Stomach smooth muscle (tissue), 2 donors: Measurements from ENCODE around the gene PAX4.

Experiments used
- H3K27ac ChIP-seq: one replicate; pipeline ENCODE4 v1.7.0; 2013; ENCODE audit warnings: mild to moderate bottlenecking, low read length, inconsistent platforms
- H3K27me3 ChIP-seq, 2 donors: one replicate each; pipeline ENCODE4 v1.7.0; 2013; ENCODE audit warnings: low read length in 2 of 2; ENCODE audit not compliant: insufficient read depth in 2 of 2, control insufficient read depth in 1 of 2
- H3K36me3 ChIP-seq, 2 donors: one replicate each; pipeline ENCODE4 v1.7.0; 2013; ENCODE audit warnings: low read length in 2 of 2; ENCODE audit not compliant: control insufficient read depth in 2 of 2, insufficient read depth in 2 of 2
- H3K4me1 ChIP-seq: one replicate; pipeline ENCODE4 v1.7.0; 2013; ENCODE audit warnings: low read length; ENCODE audit not compliant: control insufficient read depth, insufficient read depth
- H3K4me3 ChIP-seq, 2 donors: one replicate each; pipeline ENCODE4 v1.7.0; 2013; ENCODE audit warnings: low read length in 2 of 2
- H3K9ac ChIP-seq, 2 donors: one replicate each; pipeline ENCODE4 v1.7.0; 2013; ENCODE audit warnings: low read length in 2 of 2, mild to moderate bottlenecking in 1 of 2
- H3K9me3 ChIP-seq, 2 donors: one replicate each; pipeline ENCODE4 v1.7.0; 2013; ENCODE audit warnings: low read length in 2 of 2; ENCODE audit not compliant: control insufficient read depth in 2 of 2
- donor health status: healthy.
- donor health status: Pancreatic carcinoma.

Gene PAX4

DNA sequence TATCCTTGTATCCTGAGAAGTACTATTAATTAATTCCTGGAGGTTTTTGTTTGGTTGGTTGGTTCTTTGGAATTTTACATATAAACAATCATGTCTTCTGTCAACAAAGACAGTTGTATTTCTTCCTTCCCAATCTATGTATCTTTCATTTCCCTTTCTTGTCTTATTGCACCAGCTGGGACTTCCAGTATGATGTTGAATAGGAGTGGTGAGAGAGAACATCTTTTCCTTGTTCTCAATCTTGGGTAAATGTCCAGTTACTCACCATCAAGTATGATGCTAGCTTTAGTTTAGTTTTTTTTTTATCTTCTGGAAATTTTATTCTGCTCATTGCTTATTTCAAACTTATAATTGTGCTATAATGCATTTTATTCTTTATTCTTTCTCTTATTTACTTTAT is 7.4 kb upstream of the PAX4 start:
- no peak overlapping the region for H3K9ac ChIP-seq
- H3K27ac ChIP-seq: no peak overlapping the region
- H3K27me3 ChIP-seq: peaks cover 3% of the 10 kb centered on the region in 2 donors
- H3K36me3 ChIP-seq: no peaks in the 10 kb centered on the region
- no peak overlapping the region for H3K4me3 ChIP-seq
- no peaks in the 10 kb centered on the region for H3K9me3 ChIP-seq
- H3K4me1 ChIP-seq: no peaks in the 10 kb centered on the region

DNA sequence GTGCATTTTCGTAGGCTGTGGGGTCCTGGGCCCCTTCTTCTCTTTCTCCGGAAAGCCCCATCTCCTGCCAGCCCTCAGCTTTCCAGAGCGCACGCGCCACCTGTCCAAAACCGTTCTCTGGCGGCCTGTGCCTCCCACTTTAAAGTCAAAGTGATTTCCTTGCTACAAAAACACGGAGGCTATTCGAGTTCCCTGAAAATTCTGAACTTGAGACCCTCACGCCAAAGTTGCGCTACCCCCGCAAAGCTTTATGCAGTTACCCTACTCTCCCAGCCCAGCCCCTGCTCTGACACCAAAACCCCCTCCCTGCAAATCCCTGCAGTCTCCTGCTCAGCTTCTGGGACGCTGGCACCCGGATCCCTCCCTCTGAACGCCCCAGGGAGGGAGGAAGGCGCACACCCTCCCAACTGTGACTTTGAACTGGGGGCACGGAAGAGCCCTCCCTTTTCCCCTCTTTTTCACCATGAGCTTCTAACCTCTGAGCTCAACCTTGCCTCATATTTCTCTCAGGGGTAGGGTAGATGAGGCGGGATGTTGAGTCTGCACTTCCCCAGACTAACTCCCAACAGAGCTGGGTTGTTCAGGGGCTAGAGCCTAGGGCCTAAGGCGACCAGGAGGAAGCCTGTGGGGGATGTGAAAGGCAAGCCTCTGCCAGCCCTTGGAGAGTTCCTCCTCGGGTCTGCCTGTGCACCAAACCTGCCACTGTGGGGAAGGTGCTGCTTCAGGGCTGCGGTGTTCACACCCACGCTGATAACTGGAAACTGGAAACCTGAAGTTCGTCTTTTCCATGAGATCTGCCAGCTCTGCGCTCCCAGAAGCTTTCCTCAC is 2.7 kb upstream of the PAX4 start:
- no peaks in the 10 kb centered on the region for H3K4me1 ChIP-seq
- H3K27me3 ChIP-seq: peaks cover 13 to 19% of the 10 kb centered on the region in 2 donors
- no peak overlapping the region for H3K9ac ChIP-seq
- H3K9me3 ChIP-seq: no peaks in the 10 kb centered on the region
- no peak overlapping the region for H3K4me3 ChIP-seq
- no peak overlapping the region for H3K27ac ChIP-seq
- no peaks in the 10 kb centered on the region for H3K36me3 ChIP-seq

DNA sequence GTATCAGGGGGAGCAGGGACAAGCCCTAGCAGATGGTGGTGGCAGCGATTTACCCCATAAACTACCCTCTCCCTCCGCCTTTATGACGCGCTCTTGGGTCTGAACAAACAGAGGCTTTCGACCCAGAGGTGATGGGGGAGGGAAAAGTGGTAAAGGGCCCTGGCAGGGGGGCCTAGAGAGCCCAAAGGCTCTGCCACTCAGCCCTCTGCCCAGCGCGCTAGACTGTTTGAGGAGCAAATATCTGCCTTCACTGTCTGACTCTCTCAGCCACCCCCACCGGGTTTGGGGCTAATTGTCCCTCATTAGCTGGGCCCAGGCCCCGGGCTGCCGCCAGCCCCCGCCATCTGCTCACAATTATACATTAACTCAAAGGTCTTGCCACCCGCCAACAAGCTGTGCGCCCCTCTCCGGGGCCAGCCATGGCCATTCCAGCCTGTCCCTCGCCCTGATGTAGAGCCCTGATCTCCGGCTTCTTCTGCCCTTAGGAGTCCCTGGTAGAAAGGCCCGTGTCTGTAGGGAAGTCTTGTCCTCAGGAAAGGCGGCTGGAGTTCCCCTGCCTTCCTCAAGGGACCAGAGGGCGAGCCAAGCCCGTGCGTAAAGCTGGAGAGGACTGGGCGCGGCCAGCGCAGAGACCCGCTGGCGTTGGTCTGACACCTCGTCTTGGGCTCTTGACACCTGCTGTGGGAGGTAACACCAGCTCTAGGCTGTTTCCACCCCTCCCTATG is 1.9 kb upstream of the PAX4 start:
- no peaks in the 10 kb centered on the region for H3K9me3 ChIP-seq
- H3K4me3 ChIP-seq: no peak overlapping the region
- peaks cover 17 to 23% of the 10 kb centered on the region in 2 donors for H3K27me3 ChIP-seq
- no peaks in the 10 kb centered on the region for H3K4me1 ChIP-seq
- no peak overlapping the region for H3K27ac ChIP-seq
- no peaks in the 10 kb centered on the region for H3K36me3 ChIP-seq
- no peak overlapping the region for H3K9ac ChIP-seq

DNA sequence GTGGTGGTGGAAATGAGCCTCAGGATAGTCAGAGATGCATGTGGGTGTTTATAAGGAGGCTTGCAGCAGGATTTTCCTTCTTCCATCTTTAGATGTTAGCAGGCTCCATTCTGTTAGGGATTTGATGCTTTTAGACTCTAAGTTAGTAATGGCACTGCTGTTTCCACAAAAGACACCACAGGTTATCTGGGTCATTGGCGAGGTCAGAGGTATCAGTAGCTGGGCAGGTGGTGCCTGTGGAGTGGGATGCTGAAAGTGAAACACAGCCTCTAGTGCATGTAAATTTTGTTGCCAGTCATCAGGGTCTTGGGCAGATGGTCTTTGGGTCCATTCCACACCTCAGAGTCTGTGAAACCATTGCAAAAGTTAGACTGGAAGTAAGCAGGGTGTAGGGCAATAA is 833 bp upstream of the PAX4 start:
- Histone ChIP-seq H3K27me3 (peaks cover 21 to 23% of the 10 kb centered on the region in 2 donors), H3K9me3 (no peaks in the 10 kb centered on the region), H3K9ac (no peak overlapping the region), H3K4me1 (no peaks in the 10 kb centered on the region), H3K36me3 (no peaks in the 10 kb centered on the region), H3K4me3 (no peak overlapping the region), H3K27ac (no peak overlapping the region)

DNA sequence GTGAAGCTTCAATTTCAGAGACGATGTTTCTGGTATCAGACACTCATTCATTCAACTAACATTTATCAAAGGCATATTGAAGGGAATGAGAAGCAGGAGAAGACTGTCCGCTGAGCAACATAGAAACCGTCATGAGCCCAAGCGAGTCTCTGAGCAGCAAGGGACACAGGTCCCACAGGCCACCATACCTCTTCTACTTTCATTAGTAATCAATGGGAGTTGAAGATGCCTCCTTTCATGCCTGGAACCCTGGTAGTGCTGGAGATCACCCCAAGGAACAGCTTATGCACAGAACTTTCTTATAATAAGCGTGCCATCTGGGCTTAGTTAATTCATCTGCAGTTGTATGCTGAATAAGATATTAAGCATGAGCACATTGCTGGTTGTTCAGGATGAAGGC is 1.2 kb downstream of the PAX4 start:
- no peaks in the 10 kb centered on the region for H3K4me1 ChIP-seq
- H3K4me3 ChIP-seq: no peak overlapping the region
- H3K27me3 ChIP-seq: peaks cover 23 to 25% of the 10 kb centered on the region in 2 donors
- no peaks in the 10 kb centered on the region for H3K36me3 ChIP-seq
- no peak overlapping the region for H3K9ac ChIP-seq
- H3K27ac ChIP-seq: no peak overlapping the region
- H3K9me3 ChIP-seq: no peaks in the 10 kb centered on the region

DNA sequence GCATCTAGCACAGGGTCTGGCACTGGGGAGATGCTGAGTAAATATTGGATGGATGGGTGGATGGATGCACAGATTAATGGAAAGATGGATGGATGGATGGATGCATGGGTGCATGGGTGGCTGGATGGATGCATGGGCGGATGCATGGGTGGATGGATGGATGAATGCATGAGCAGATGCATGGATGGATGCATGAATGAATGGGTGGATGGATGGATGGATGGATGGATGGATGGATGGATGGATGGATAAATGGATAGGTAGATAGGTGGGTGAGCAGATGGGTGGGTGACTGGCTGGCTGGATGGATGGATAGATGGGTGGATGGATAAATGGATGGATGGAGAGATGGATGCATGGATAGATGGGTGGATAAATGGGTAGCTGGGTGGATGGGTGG is 5.7 kb downstream of the PAX4 start:
- Histone ChIP-seq H3K4me1 (no peaks in the 10 kb centered on the region), H3K9me3 (no peaks in the 10 kb centered on the region), H3K27ac (no peak overlapping the region), H3K4me3 (no peak overlapping the region), H3K9ac (no peak overlapping the region), H3K27me3 (peaks cover 8 to 14% of the 10 kb centered on the region in 2 donors), H3K36me3 (no peaks in the 10 kb centered on the region)

DNA sequence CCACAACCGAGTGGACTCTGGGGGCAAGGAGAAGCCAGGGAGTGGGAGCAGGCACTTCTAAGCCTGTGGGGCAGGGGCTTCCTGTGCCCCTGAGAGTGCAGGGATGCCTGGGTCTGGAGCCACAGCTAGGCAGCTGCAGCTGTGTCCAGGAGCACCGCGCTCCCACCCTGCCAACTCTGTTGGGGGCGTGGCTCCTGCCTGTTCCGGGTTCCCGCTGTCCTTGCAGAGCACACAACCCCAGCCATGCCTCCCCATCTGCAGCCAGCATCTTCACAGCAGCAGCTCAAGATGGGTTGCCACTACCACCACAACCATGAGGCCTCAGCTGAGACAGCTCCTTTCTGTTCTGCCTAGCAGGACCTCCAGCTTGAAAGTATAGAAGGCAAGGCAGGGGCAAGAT is 8.6 kb downstream of the PAX4 start:
- Histone ChIP-seq H3K9me3 (no peaks in the 10 kb centered on the region), H3K9ac (no peak overlapping the region), H3K27ac (no peak overlapping the region), H3K4me1 (no peaks in the 10 kb centered on the region), H3K4me3 (no peak overlapping the region), H3K27me3 (peaks cover 0 to 6% of the 10 kb centered on the region in 2 donors), H3K36me3 (no peaks in the 10 kb centered on the region)

DNA sequence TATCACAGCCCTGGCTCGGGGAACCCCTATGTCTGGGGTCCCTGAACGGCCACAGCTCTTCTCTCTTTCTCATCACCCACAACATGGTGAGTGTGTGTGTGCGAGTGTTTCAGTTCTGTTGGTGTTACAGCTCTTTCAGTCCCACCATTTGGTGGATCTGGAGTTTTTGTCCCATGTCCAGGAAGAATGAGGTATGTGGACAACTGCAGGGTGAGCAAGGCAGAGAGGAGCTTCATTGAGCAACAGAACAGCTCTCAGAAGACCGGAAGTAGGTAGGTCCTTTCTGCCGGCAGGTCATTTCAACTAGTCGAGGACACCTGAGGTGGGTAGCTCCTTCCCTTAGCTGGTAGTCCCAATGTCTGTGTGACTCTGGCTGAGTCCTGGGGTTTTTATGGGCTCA is 9.5 kb downstream of the PAX4 start:
- no peak overlapping the region for H3K27ac ChIP-seq
- H3K9me3 ChIP-seq: no peaks in the 10 kb centered on the region
- no peaks in the 10 kb centered on the region for H3K4me1 ChIP-seq
- H3K4me3 ChIP-seq: no peak overlapping the region
- H3K36me3 ChIP-seq: no peaks in the 10 kb centered on the region
- H3K9ac ChIP-seq: no peak overlapping the region
- peaks cover 0 to 3% of the 10 kb centered on the region in 2 donors for H3K27me3 ChIP-seq

DNA sequence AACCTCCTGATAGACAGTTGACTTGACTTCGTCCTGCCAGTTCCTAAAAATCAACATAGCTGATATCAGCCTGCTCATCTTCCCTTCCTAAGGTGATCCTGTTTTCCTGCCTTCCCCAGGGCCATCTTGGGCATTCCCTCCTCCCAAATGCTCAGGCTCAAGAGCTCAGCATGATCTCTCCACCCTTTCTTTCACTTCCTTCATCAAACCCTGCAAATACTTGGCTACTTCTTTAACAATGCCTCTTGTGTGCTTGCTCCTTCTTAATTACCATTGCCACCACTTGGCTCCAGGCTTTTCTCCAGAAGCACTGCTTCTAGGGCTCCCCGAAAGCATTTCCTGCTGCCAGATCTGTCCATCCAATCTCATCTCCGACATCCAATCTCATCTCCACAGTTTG is 17.1 kb downstream of the PAX4 start:
- no peaks in the 10 kb centered on the region for H3K36me3 ChIP-seq
- H3K4me3 ChIP-seq: no peak overlapping the region
- H3K27me3 ChIP-seq: no peaks in the 10 kb centered on the region
- no peaks in the 10 kb centered on the region for H3K9me3 ChIP-seq
- no peaks in the 10 kb centered on the region for H3K4me1 ChIP-seq
- no peak overlapping the region for H3K27ac ChIP-seq
- H3K9ac ChIP-seq: no peak overlapping the region

DNA sequence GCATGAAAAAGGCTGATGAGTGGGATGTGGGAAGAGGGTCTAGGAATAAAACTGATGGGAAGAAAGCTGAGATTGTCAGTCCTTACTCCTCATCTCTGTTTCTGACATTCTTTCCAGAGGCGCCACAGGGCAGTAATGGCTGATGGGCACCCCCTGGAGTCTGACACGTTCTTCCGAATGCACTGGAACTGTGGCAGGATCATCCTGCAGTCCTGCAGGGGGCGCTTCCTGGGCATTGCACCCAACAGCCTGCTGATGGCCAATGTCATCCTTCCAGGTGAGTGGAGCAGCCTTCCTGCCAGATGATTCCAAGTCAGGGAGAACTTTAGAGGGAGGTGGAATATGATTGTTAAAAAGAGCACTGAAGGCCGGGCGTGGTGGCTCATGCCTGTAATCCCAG is 19.6 kb downstream of the PAX4 start:
- Histone ChIP-seq H3K9me3 (no peaks in the 10 kb centered on the region), H3K27me3 (no peaks in the 10 kb centered on the region), H3K36me3 (peaks cover 0 to 2% of the 10 kb centered on the region in 2 donors), H3K4me3 (no peak overlapping the region), H3K4me1 (no peaks in the 10 kb centered on the region), H3K9ac (no peak overlapping the region), H3K27ac (no peak overlapping the region)

DNA sequence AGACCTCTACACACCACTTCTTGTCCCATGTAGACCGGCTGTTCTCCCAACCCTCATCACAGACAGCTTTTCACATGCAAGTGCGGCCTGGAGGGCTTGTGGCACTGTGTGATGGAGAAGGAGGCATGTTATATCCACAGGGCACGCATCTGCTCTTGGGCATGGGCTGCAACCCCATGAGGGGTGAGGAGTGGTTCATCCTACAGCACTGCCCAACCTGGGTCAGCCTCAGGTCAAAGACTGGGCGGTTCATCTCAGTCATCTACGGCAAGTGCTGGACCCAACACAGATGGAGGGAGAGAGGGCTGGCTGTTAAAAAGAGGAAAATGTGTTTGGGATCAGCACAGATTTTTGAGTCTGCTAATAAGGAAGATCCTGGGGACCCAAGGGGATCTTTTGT is 22.2 kb downstream of the PAX4 start:
- Histone ChIP-seq H3K27me3 (no peaks in the 10 kb centered on the region), H3K4me1 (no peaks in the 10 kb centered on the region), H3K9me3 (no peaks in the 10 kb centered on the region), H3K4me3 (no peak overlapping the region), H3K27ac (no peak overlapping the region), H3K9ac (no peak overlapping the region), H3K36me3 (peaks cover 12 to 14% of the 10 kb centered on the region in 2 donors)
